IMR-90 (cell line): ENCODE results near the gene KRTAP10-3. TPM values are rescaled to one million over a fixed set of nuclear protein-coding genes. Genes with fewer than 3 reads are reported as not detected.

Source experiments
- ATAC-seq: fragments of 200-7000 bp; cut with Tn5 transposase; 2 replicates; pipeline ENCODE4 v1.9.1; 2020; ENCODE audit warnings: low read depth, mild to moderate bottlenecking, moderate library complexity
- BruUV-seq: library from RNA; stranded (reverse); fragments of 400-500 nt; replicated peaks from 2 replicates; lab custom pipeline; 2021; lab: Mats Ljungman, UMichigan
- CTCF ChIA-PET: fragments of 300-600 bp; formaldehyde crosslinking; extraction: SDS; loops from one replicate; lab custom pipeline; 2021; ENCODE audit warnings: antibody characterized with exemption; lab: Yijun Ruan, JAX
- POLR2A ChIA-PET: fragments of 300-600 bp; sonication (Branson Sonifier 250); formaldehyde crosslinking; loops from one replicate; lab custom pipeline; 2022; ENCODE audit warnings: antibody characterized with exemption; ENCODE audit not compliant: unreplicated experiment; lab: Charles Lee
- DNase-seq: peaks from one replicate; pipeline ENCODE4 v3.0.0; 2013
- H2AFZ ChIP-seq: replicated peaks from 2 replicates; pipeline ENCODE3; 2013; ENCODE audit warnings: low read length, mild to moderate bottlenecking; ENCODE audit not compliant: poor library complexity
- H2AK5ac ChIP-seq: 2 replicates; pipeline ENCODE4 v1.6.1; 2013; ENCODE audit warnings: low read depth, low read length, inconsistent platforms
- H2AK9ac ChIP-seq: replicated peaks from 2 replicates; pipeline ENCODE3; 2013; ENCODE audit warnings: mild to moderate bottlenecking, low read depth, low read length, moderate library complexity; ENCODE audit not compliant: poor library complexity
- H2BK120ac ChIP-seq: 2 replicates; pipeline ENCODE4 v1.6.1; 2013; ENCODE audit warnings: low read depth, low read length, inconsistent platforms
- H2BK15ac ChIP-seq: 3 replicates; pipeline ENCODE4 v1.6.1; 2013; ENCODE audit warnings: low read depth, low read length, inconsistent platforms
- H2BK20ac ChIP-seq: 2 replicates; pipeline ENCODE4 v1.6.1; 2013; ENCODE audit warnings: low read depth, mild to moderate bottlenecking, inconsistent platforms, low read length, moderate library complexity
- H2BK5ac ChIP-seq: 2 replicates; pipeline ENCODE4 v1.6.1; 2013; ENCODE audit warnings: mild to moderate bottlenecking, low read depth, low read length, inconsistent platforms; ENCODE audit not compliant: poor library complexity, severe bottlenecking
- H3K14ac ChIP-seq: replicated peaks from 2 replicates; pipeline ENCODE4 v1.6.1; 2013; ENCODE audit warnings: low read depth, low read length, inconsistent platforms
- H3K18ac ChIP-seq: 2 replicates; pipeline ENCODE4 v1.6.1; 2013; ENCODE audit warnings: low read depth, low read length, control low read depth
- H3K23ac ChIP-seq: 2 replicates; pipeline ENCODE4 v1.6.1; 2013; ENCODE audit warnings: low read depth, low read length, inconsistent platforms
- H3K27ac ChIP-seq: 2 replicates; pipeline ENCODE4 v1.5.1; 2013; ENCODE audit warnings: mild to moderate bottlenecking, control low read depth, low read length; ENCODE audit not compliant: insufficient read depth
- H3K27me3 ChIP-seq: 2 replicates; pipeline ENCODE4 v1.6.1; 2013; ENCODE audit warnings: low read length; ENCODE audit not compliant: control insufficient read depth, insufficient read depth
- H3K36me3 ChIP-seq: 2 replicates; pipeline ENCODE4 v1.6.1; 2013; ENCODE audit warnings: low read length, mixed read lengths; ENCODE audit not compliant: control insufficient read depth, insufficient read depth
- H3K4ac ChIP-seq: 2 replicates; pipeline ENCODE4 v1.6.1; 2013; ENCODE audit warnings: low read depth, low read length, inconsistent platforms
- H3K4me1 ChIP-seq: 2 replicates; pipeline ENCODE4 v1.6.1; 2013; ENCODE audit warnings: low read length, mixed read lengths; ENCODE audit not compliant: control insufficient read depth, insufficient read depth
- H3K4me2 ChIP-seq: 2 replicates; pipeline ENCODE4 v1.6.1; 2013; ENCODE audit warnings: low read depth, mild to moderate bottlenecking, control low read depth, low read length, moderate library complexity
- H3K4me3 ChIP-seq: 2 replicates; pipeline ENCODE4 v1.5.1; 2013; ENCODE audit warnings: low read depth, mild to moderate bottlenecking, control low read depth, low read length, moderate library complexity; ENCODE audit not compliant: insufficient read depth
- H3K56ac ChIP-seq: 2 replicates; pipeline ENCODE4 v1.6.1; 2013; ENCODE audit warnings: low read length, inconsistent platforms; ENCODE audit not compliant: insufficient read depth; ENCODE audit errors: extremely low read depth
- H3K79me1 ChIP-seq, 2 experiments: 2 replicates each; pipeline ENCODE4 v1.6.1; 2013; ENCODE audit warnings: low read length in 2 of 2, inconsistent platforms in 1 of 2, low read depth in 1 of 2
- H3K9ac ChIP-seq: 2 replicates; pipeline ENCODE4 v1.6.1; 2013; ENCODE audit warnings: low read depth, low read length, control low read depth
- H3K9me1 ChIP-seq: 2 replicates; pipeline ENCODE4 v1.6.1; 2013; ENCODE audit warnings: low read length, inconsistent platforms; ENCODE audit not compliant: insufficient read depth
- H3K9me3 ChIP-seq: 2 replicates; pipeline ENCODE4 v1.6.1; 2013; ENCODE audit warnings: low read length; ENCODE audit not compliant: control insufficient read depth, insufficient read depth
- H4K20me1 ChIP-seq: 2 replicates; pipeline ENCODE4 v1.6.1; 2013; ENCODE audit warnings: low read length, inconsistent platforms; ENCODE audit not compliant: insufficient read depth
- H4K5ac ChIP-seq: 2 replicates; pipeline ENCODE4 v1.6.1; 2013; ENCODE audit warnings: mild to moderate bottlenecking, low read depth, low read length, control low read depth
- H4K8ac ChIP-seq, 2 experiments: 2 replicates each; pipeline ENCODE4 v1.6.1; 2013; ENCODE audit warnings: low read depth in 2 of 2, low read length in 2 of 2, control low read depth in 1 of 2, inconsistent platforms in 1 of 2
- H4K91ac ChIP-seq: 2 replicates; pipeline ENCODE4 v1.6.1; 2013; ENCODE audit warnings: low read depth, low read length, inconsistent platforms; ENCODE audit not compliant: insufficient read depth
- BHLHE40 ChIP-seq: fragments of 150-350 bp; IDR thresholded peaks from 2 replicates; pipeline ENCODE4 v1.6.1; 2016; ENCODE audit warnings: mild to moderate bottlenecking, low read depth, low read length
- CEBPB ChIP-seq: IDR thresholded peaks from 2 replicates; pipeline ENCODE4 v1.6.1; 2012; ENCODE audit warnings: low read depth, low read length, improper control_type of control experiment
- CHD1 ChIP-seq: IDR thresholded peaks from 2 replicates; pipeline ENCODE4 v1.6.1; 2012; ENCODE audit warnings: low read depth, low read length, improper control_type of control experiment
- FOS ChIP-seq: fragments of 150-350 bp; IDR thresholded peaks from 2 replicates; pipeline ENCODE4 v1.6.1; 2016; ENCODE audit warnings: low read depth, low read length
- MAFK ChIP-seq: IDR thresholded peaks from 2 replicates; pipeline ENCODE4 v1.6.1; 2012; ENCODE audit warnings: low read depth, low read length, improper control_type of control experiment
- MAZ ChIP-seq: IDR thresholded peaks from 2 replicates; pipeline ENCODE4 v1.6.1; 2012; ENCODE audit warnings: low read depth, mild to moderate bottlenecking, low read length, improper control_type of control experiment, moderate library complexity, borderline replicate concordance
- MXI1 ChIP-seq: IDR thresholded peaks from 2 replicates; pipeline ENCODE4 v1.6.1; 2012; ENCODE audit warnings: low read depth, mild to moderate bottlenecking, low read length, moderate library complexity, borderline replicate concordance
- NFE2L2 ChIP-seq: fragments of 150-350 bp; IDR thresholded peaks from 2 replicates; pipeline ENCODE4 v1.6.1; 2016; ENCODE audit warnings: low read depth, mild to moderate bottlenecking, low read length
- RAD21 ChIP-seq: IDR thresholded peaks from 2 replicates; pipeline ENCODE4 v1.6.1; 2012; ENCODE audit warnings: low read length, improper control_type of control experiment
- RCOR1 ChIP-seq: IDR thresholded peaks from 2 replicates; pipeline ENCODE4 v1.6.1; 2012; ENCODE audit warnings: mild to moderate bottlenecking, low read length, improper control_type of control experiment; ENCODE audit not compliant: insufficient replicate concordance
- RFX5 ChIP-seq: IDR thresholded peaks from 2 replicates; pipeline ENCODE4 v1.8.0; 2012; ENCODE audit warnings: low read depth, mild to moderate bottlenecking, low read length, moderate library complexity
- SMC3 ChIP-seq: fragments of 150-350 bp; IDR thresholded peaks from 2 replicates; pipeline ENCODE4 v1.6.1; 2016; ENCODE audit warnings: low read depth, mild to moderate bottlenecking, antibody characterized with exemption, low read length, moderate library complexity
- USF2 ChIP-seq: fragments of 150-350 bp; IDR thresholded peaks from 2 replicates; pipeline ENCODE4 v1.6.1; 2017; ENCODE audit warnings: mild to moderate bottlenecking, antibody characterized with exemption, low read length, low read depth
- WGBS, 2 experiments: methylation state at CpG; one replicate each; pipeline versions ENCODE4 v1.1.5 to v1.1.7; 2013; ENCODE audit warnings: missing lambda C conversion rate in 2 of 2; ENCODE audit not compliant: insufficient read length in 1 of 2; ENCODE audit errors: extremely low coverage in 2 of 2; 5-methylcytosine and 5-hydroxymethylcytosine counted together
- dilution Hi-C: fragments of 300-500 bp; cut with HindIII; formaldehyde crosslinking; loops from one replicate; pipeline ENCODE4 v1.14.3; 2018; ENCODE audit warnings: low sequenced_read_pairs; ENCODE audit not compliant: unreplicated experiment
- in situ Hi-C: fragments of 300-500 bp; cut with MboI; formaldehyde crosslinking; loops from 3 replicates; pipeline ENCODE4 v1.14.3; 2019; ENCODE audit warnings: low sequenced_read_pairs, inconsistent platforms, mixed read lengths
- intact Hi-C: fragments of 100-400 bp; cut with micrococcal nuclease; formaldehyde crosslinking; loops from 2 replicates; pipeline ENCODE4 v1.10.0; 2022
- polyA plus RNA-seq, 3 experiments: library from polyadenylated mRNA; depleted of rRNA; stranded (reverse); fragments of >200 nt; gene quantifications; 2 replicates each; pipeline ENCODE4 v1.2.3, GENCODE V29; 2012; ENCODE audit warnings: low replicate concordance in 1 of 3
- total RNA-seq: library from RNA; depleted of rRNA; stranded (reverse); fragments of >200 nt; gene quantifications from 2 replicates; pipeline ENCODE4 v1.2.3, GENCODE V29; 2012

KRTAP10-3 gene
- total and polyA plus RNA-seq, 2 of the 4 experiments (the other 2 are of a cell fraction) = not detected

GRCh38 chr21:44531606-44532564 lies 26.7 kb downstream of the KRTAP10-3 start:
- H2AK9ac ChIP-seq = no peak overlapping the region
- H2AK5ac ChIP-seq = no peak overlapping the region
- ChIA-PET CTCF (no interaction called here), POLR2A (no interaction called here)
- H2AFZ ChIP-seq = no peak overlapping the region
- dilution Hi-C loops (no loop called here), intact Hi-C loops (no loop called here), in situ Hi-C loops (no loop called here)
- H2BK20ac ChIP-seq = no peak overlapping the region
- H3K79me1 ChIP-seq = no peaks in the 10 kb centered on the region
- H4K91ac ChIP-seq = no peak overlapping the region
- no peaks in the 10 kb centered on the region for H4K20me1 ChIP-seq
- no peak for TF ChIP-seq RAD21
- no peak for TF ChIP-seq BHLHE40
- no peak for TF ChIP-seq SMC3
- no peak for TF ChIP-seq FOS
- no peak for TF ChIP-seq MAZ
- TF ChIP-seq USF2 = no peak
- no peak for TF ChIP-seq RCOR1
- no peak for TF ChIP-seq NFE2L2
- no peak for TF ChIP-seq CEBPB
- no peak for TF ChIP-seq MXI1
- no peak for TF ChIP-seq MAFK
- no peak for TF ChIP-seq RFX5
- TF ChIP-seq CHD1 = no peak
- ATAC-seq (no peak), DNase-seq (no peak)
- no peak overlapping the region for H3K27ac ChIP-seq
- peaks cover 22% of the 10 kb centered on the region; the same call in 1 of the 2 replicates for H3K9me3 ChIP-seq
- no peak overlapping the region for H3K18ac ChIP-seq
- no peak overlapping the region for H2BK120ac ChIP-seq
- no peaks in the 10 kb centered on the region for H3K4me1 ChIP-seq
- no peaks in the 10 kb centered on the region for H3K9me1 ChIP-seq
- H4K8ac ChIP-seq = no peak overlapping the region
- 0 out of 2 replicates have a peak, but pooled peaks cover 2% of the 10 kb centered on the region for H3K27me3 ChIP-seq
- no peak overlapping the region for H3K9ac ChIP-seq
- no peaks in the 10 kb centered on the region for H3K36me3 ChIP-seq
- H3K4me3 ChIP-seq = no peak overlapping the region
- no peak overlapping the region for H3K23ac ChIP-seq
- no peak overlapping the region for H3K14ac ChIP-seq
- H2BK15ac ChIP-seq = no peak overlapping the region
- H3K4me2 ChIP-seq = no peak overlapping the region
- no peak overlapping the region for H3K56ac ChIP-seq
- no peak overlapping the region for H2BK5ac ChIP-seq
- H4K5ac ChIP-seq = no peak overlapping the region
- no TSS peak for BruUV-seq
- 59% methylated on average over 19 of the region's 30 CpGs; no CpG with 5 or more reads in 1 of the 2 experiments for WGBS, 2 experiments
- no peak overlapping the region for H3K4ac ChIP-seq
